GM23338 (cell line): ENCODE results near the gene YJEFN3. TPM values are rescaled to one million over a fixed set of nuclear protein-coding genes. Genes with fewer than 3 reads are reported as not detected.

Experiments
- ATAC-seq: fragments of 200-7000 bp; cut with Tn5 transposase; 3 replicates; pipeline ENCODE4 v1.9.1; 2020
- DNase-seq: peaks from one replicate; pipeline ENCODE4 v3.0.0-alpha.2; 2015; ENCODE audit warnings: low spot score
- H2AFZ ChIP-seq: fragments of 200-600 bp; sonication (generic); 2 replicates; pipeline ENCODE4 v1.8.0; 2016; ENCODE audit warnings: antibody characterized with exemption, mild to moderate bottlenecking, moderate library complexity
- H3F3A ChIP-seq: fragments of 200-600 bp; sonication (generic); replicated peaks from 2 replicates; pipeline ENCODE4 v1.8.0; 2017; ENCODE audit warnings: antibody characterized with exemption, mixed run types, low read depth
- H3K27ac ChIP-seq: fragments of 200-600 bp; sonication (generic); 2 replicates; pipeline ENCODE4 v1.6.1; 2016; ENCODE audit warnings: low read depth
- H3K27me3 ChIP-seq: fragments of 200-600 bp; sonication (generic); 2 replicates; pipeline ENCODE4 v1.8.0; 2016; ENCODE audit warnings: mild to moderate bottlenecking, mixed run types, moderate library complexity; ENCODE audit not compliant: insufficient read depth
- H3K36me3 ChIP-seq: fragments of 200-600 bp; sonication (generic); 2 replicates; pipeline ENCODE4 v1.8.0; 2016; ENCODE audit warnings: mild to moderate bottlenecking; ENCODE audit not compliant: insufficient read depth
- H3K4me1 ChIP-seq: fragments of 200-600 bp; sonication (generic); 2 replicates; pipeline ENCODE4 v1.8.0; 2016; ENCODE audit warnings: mild to moderate bottlenecking, moderate library complexity; ENCODE audit not compliant: insufficient read depth
- H3K4me2 ChIP-seq: fragments of 200-600 bp; sonication (generic); 2 replicates; pipeline ENCODE4 v1.7.1; 2017; ENCODE audit warnings: mixed run types
- H3K4me3 ChIP-seq: fragments of 200-600 bp; sonication (generic); 2 replicates; pipeline ENCODE4 v1.6.1; 2016; ENCODE audit warnings: mixed run types
- H3K79me2 ChIP-seq: fragments of 200-600 bp; sonication (generic); replicated peaks from 2 replicates; pipeline ENCODE4 v1.8.0; 2017; ENCODE audit warnings: mild to moderate bottlenecking; ENCODE audit not compliant: insufficient read depth
- H3K9me2 ChIP-seq: fragments of 200-600 bp; sonication (generic); 2 replicates; pipeline ENCODE4 v1.8.0; 2017; ENCODE audit not compliant: insufficient read depth
- H4K20me1 ChIP-seq: fragments of 200-600 bp; sonication (generic); replicated peaks from 2 replicates; pipeline ENCODE4 v1.8.0; 2017; ENCODE audit warnings: mild to moderate bottlenecking; ENCODE audit not compliant: insufficient read depth
- H3K27ac Mint-ChIP-seq: 2 replicates; pipeline ENCODE4 v1.8.0; 2020; ENCODE audit warnings: inconsistent platforms, mild to moderate bottlenecking, moderate library complexity, mixed read lengths
- H3K27me3 Mint-ChIP-seq: 3 replicates; pipeline ENCODE4 v1.8.0; 2022; ENCODE audit warnings: low read depth, mild to moderate bottlenecking, moderate library complexity, mixed read lengths, inconsistent platforms; ENCODE audit not compliant: insufficient read depth, poor library complexity
- H3K36me3 Mint-ChIP-seq: 3 replicates; pipeline ENCODE4 v1.8.0; 2021; ENCODE audit warnings: low read depth, mild to moderate bottlenecking, inconsistent platforms, moderate library complexity, mixed read lengths
- H3K4me1 Mint-ChIP-seq: 3 replicates; pipeline ENCODE4 v1.8.0; 2020; ENCODE audit warnings: mild to moderate bottlenecking, inconsistent platforms, mixed read lengths
- H3K4me3 Mint-ChIP-seq: 3 replicates; pipeline ENCODE4 v1.8.0; 2021; ENCODE audit warnings: moderate library complexity, mild to moderate bottlenecking, inconsistent platforms, mixed read lengths
- H3K9me3 Mint-ChIP-seq: 3 replicates; pipeline ENCODE4 v1.8.0; 2020; ENCODE audit warnings: moderate library complexity, mild to moderate bottlenecking, inconsistent platforms, mixed read lengths
- EZH2phosphoT487 ChIP-seq: fragments of 200-600 bp; sonication (generic); IDR thresholded peaks from one replicate; pipeline ENCODE4 v1.8.1; 2018; ENCODE audit warnings: antibody characterized with exemption; ENCODE audit not compliant: unreplicated experiment
- JUNB ChIP-seq: IDR thresholded peaks from one replicate; pipeline ENCODE4 v1.6.1; 2016; ENCODE audit warnings: antibody characterized with exemption; ENCODE audit not compliant: unreplicated experiment
- POLR2AphosphoS5 ChIP-seq: IDR thresholded peaks from 2 replicates; pipeline ENCODE4 v1.6.1; 2016; ENCODE audit warnings: antibody characterized with exemption, low read depth
- STAT1 ChIP-seq: IDR thresholded peaks from one replicate; pipeline ENCODE4 v1.6.1; 2016; ENCODE audit warnings: antibody characterized with exemption; ENCODE audit not compliant: unreplicated experiment
- ZNF331 ChIP-seq: fragments of 250-450 bp; sonication (Bioruptor Pico); IDR thresholded peaks from 2 replicates; pipeline ENCODE4 v1.5.0; 2020; ENCODE audit warnings: low read depth, mild to moderate bottlenecking, moderate library complexity
- polyA plus RNA-seq: library from polyadenylated mRNA; unstranded; fragments of >200 nt; fragmentation: Nextera tagmentation; extraction: Ambion mirVana; gene quantifications from 2 replicates; pipeline ENCODE4 v1.2.1, GENCODE V29; 2016
- total RNA-seq: library from RNA; depleted of rRNA; stranded (reverse); fragments of >200 nt; shearing (Covaris generic); gene quantifications from 2 replicates; pipeline ENCODE4 v1.2.3, GENCODE V29; 2014
- TF ChIP-seq, protein P1 (sequence below): fragments of 250-450 bp; sonication (Bioruptor Pico); IDR thresholded peaks from 2 replicates; pipeline ENCODE4 v1.5.0; 2020; ENCODE audit warnings: mild to moderate bottlenecking, moderate library complexity
- TF ChIP-seq, protein P2 (sequence below): IDR thresholded peaks from one replicate; pipeline ENCODE4 v1.6.1; 2018; ENCODE audit warnings: antibody characterized with exemption; ENCODE audit not compliant: unreplicated experiment
- TF ChIP-seq, protein P3 (sequence below), 2 experiments: fragments of 200-600 bp in 1 of 2; sonication (generic) in 1 of 2; conservative IDR thresholded peaks; 2 replicates each; pipeline versions ENCODE4 v1.5.1 to v1.6.1; 2016 to 2017; ENCODE audit warnings: antibody characterized with exemption in 2 of 2, low read depth in 2 of 2, mild to moderate bottlenecking in 2 of 2, moderate library complexity in 1 of 2
- TF ChIP-seq, protein P4 (sequence below): IDR thresholded peaks from 2 replicates; pipeline ENCODE4 v1.6.1; 2016; ENCODE audit warnings: antibody characterized with exemption

YJEFN3 gene
- total and polyA plus RNA-seq, 2 experiments from 2014 or later = 3.5 to 6.5 TPM

DNA sequence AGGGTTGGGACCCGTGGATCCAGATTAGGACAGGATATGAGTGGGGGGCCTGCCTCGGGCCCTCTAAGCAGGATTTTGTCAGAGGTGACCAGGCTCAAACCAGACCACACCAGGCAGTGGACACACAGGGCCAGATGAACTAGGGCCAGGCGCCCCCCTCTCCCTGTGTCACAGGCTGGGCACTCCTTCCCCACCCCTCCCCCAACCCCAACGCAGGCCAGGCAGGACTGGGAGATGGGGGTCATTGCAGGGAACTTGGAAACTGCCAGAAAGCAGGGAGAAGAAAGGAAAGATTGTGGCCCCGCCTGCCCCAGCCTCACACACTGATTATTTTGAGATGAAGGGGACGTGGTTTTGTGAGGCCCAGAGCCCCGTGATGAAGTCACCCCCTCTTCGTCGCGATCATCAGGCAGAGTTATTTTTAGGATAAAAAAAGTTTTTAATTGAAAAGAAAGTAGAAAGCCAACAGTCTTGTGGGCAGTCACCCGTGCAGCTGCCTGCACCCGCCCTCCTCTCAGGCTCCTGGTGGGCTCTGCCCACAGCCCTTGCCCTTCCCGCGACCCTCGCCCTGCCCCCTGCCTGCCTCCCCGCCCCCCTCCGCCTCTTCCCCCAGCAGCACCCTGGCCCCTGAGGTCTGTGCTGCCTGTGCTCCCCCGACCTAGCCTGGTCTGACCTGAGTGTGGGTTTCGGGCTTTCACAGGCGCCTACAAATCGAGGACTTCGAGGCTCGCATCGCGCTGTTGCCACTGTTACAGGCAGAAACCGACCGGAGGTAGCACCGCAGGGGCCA, 1.9 kb upstream of the YJEFN3 start (continued):
- TF ChIP-seq, protein P1, sequence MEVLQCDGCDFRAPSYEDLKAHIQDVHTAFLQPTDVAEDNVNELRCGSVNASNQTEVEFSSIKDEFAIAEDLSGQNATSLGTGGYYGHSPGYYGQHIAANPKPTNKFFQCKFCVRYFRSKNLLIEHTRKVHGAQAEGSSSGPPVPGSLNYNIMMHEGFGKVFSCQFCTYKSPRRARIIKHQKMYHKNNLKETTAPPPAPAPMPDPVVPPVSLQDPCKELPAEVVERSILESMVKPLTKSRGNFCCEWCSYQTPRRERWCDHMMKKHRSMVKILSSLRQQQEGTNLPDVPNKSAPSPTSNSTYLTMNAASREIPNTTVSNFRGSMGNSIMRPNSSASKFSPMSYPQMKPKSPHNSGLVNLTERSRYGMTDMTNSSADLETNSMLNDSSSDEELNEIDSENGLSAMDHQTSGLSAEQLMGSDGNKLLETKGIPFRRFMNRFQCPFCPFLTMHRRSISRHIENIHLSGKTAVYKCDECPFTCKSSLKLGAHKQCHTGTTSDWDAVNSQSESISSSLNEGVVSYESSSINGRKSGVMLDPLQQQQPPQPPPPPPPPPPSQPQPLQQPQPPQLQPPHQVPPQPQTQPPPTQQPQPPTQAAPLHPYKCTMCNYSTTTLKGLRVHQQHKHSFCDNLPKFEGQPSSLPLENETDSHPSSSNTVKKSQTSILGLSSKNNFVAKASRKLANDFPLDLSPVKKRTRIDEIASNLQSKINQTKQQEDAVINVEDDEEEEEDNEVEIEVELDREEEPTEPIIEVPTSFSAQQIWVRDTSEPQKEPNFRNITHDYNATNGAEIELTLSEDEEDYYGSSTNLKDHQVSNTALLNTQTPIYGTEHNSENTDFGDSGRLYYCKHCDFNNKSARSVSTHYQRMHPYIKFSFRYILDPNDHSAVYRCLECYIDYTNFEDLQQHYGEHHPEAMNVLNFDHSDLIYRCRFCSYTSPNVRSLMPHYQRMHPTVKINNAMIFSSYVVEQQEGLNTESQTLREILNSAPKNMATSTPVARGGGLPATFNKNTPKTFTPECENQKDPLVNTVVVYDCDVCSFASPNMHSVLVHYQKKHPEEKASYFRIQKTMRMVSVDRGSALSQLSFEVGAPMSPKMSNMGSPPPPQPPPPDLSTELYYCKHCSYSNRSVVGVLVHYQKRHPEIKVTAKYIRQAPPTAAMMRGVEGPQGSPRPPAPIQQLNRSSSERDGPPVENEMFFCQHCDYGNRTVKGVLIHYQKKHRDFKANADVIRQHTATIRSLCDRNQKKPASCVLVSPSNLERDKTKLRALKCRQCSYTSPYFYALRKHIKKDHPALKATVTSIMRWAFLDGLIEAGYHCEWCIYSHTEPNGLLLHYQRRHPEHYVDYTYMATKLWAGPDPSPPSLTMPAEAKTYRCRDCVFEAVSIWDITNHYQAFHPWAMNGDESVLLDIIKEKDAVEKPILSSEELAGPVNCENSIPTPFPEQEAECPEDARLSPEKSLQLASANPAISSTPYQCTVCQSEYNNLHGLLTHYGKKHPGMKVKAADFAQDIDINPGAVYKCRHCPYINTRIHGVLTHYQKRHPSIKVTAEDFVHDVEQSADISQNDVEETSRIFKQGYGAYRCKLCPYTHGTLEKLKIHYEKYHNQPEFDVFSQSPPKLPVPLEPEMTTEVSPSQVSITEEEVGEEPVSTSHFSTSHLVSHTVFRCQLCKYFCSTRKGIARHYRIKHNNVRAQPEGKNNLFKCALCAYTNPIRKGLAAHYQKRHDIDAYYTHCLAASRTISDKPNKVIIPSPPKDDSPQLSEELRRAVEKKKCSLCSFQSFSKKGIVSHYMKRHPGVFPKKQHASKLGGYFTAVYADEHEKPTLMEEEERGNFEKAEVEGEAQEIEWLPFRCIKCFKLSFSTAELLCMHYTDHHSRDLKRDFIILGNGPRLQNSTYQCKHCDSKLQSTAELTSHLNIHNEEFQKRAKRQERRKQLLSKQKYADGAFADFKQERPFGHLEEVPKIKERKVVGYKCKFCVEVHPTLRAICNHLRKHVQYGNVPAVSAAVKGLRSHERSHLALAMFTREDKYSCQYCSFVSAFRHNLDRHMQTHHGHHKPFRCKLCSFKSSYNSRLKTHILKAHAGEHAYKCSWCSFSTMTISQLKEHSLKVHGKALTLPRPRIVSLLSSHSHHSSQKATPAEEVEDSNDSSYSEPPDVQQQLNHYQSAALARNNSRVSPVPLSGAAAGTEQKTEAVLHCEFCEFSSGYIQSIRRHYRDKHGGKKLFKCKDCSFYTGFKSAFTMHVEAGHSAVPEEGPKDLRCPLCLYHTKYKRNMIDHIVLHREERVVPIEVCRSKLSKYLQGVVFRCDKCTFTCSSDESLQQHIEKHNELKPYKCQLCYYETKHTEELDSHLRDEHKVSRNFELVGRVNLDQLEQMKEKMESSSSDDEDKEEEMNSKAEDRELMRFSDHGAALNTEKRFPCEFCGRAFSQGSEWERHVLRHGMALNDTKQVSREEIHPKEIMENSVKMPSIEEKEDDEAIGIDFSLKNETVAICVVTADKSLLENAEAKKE (CRISPR knock-in tag) = no peak
- TF ChIP-seq, protein P2, sequence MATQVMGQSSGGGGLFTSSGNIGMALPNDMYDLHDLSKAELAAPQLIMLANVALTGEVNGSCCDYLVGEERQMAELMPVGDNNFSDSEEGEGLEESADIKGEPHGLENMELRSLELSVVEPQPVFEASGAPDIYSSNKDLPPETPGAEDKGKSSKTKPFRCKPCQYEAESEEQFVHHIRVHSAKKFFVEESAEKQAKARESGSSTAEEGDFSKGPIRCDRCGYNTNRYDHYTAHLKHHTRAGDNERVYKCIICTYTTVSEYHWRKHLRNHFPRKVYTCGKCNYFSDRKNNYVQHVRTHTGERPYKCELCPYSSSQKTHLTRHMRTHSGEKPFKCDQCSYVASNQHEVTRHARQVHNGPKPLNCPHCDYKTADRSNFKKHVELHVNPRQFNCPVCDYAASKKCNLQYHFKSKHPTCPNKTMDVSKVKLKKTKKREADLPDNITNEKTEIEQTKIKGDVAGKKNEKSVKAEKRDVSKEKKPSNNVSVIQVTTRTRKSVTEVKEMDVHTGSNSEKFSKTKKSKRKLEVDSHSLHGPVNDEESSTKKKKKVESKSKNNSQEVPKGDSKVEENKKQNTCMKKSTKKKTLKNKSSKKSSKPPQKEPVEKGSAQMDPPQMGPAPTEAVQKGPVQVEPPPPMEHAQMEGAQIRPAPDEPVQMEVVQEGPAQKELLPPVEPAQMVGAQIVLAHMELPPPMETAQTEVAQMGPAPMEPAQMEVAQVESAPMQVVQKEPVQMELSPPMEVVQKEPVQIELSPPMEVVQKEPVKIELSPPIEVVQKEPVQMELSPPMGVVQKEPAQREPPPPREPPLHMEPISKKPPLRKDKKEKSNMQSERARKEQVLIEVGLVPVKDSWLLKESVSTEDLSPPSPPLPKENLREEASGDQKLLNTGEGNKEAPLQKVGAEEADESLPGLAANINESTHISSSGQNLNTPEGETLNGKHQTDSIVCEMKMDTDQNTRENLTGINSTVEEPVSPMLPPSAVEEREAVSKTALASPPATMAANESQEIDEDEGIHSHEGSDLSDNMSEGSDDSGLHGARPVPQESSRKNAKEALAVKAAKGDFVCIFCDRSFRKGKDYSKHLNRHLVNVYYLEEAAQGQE = no peak
- no peak for TF ChIP-seq STAT1
- TF ChIP-seq POLR2AphosphoS5 = no peak

DNA sequence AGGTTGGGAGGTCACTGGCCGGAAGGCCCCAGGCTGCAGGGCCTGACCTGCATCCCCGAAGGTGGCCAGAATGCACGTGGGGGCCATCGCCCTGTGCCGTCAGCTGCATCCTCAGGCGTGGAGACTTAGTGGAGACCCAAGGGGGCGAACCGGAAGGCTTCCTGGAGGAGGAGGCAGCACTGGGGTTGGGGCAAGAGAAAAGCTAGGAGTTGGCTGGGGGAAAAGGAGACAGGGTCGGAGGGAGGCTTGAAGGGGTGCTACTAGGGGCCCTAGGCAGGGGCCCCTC, 1.4 kb upstream of the YJEFN3 start:
- H3K27ac ChIP-seq = no peak overlapping the region; the same call in 1 of the 2 replicates
- peaks cover 36% of the 10 kb centered on the region for H3K4me1 Mint-ChIP-seq
- peaks cover 31% of the 10 kb centered on the region for H3K79me2 ChIP-seq
- H3K27ac Mint-ChIP-seq = no peak overlapping the region
- TF ChIP-seq, protein P3, sequence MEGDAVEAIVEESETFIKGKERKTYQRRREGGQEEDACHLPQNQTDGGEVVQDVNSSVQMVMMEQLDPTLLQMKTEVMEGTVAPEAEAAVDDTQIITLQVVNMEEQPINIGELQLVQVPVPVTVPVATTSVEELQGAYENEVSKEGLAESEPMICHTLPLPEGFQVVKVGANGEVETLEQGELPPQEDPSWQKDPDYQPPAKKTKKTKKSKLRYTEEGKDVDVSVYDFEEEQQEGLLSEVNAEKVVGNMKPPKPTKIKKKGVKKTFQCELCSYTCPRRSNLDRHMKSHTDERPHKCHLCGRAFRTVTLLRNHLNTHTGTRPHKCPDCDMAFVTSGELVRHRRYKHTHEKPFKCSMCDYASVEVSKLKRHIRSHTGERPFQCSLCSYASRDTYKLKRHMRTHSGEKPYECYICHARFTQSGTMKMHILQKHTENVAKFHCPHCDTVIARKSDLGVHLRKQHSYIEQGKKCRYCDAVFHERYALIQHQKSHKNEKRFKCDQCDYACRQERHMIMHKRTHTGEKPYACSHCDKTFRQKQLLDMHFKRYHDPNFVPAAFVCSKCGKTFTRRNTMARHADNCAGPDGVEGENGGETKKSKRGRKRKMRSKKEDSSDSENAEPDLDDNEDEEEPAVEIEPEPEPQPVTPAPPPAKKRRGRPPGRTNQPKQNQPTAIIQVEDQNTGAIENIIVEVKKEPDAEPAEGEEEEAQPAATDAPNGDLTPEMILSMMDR (conservative IDR thresholded peaks at IDR 0.05; ENCODE audit: low read depth in 2 of 2) = no peak
- TF ChIP-seq, protein P4, sequence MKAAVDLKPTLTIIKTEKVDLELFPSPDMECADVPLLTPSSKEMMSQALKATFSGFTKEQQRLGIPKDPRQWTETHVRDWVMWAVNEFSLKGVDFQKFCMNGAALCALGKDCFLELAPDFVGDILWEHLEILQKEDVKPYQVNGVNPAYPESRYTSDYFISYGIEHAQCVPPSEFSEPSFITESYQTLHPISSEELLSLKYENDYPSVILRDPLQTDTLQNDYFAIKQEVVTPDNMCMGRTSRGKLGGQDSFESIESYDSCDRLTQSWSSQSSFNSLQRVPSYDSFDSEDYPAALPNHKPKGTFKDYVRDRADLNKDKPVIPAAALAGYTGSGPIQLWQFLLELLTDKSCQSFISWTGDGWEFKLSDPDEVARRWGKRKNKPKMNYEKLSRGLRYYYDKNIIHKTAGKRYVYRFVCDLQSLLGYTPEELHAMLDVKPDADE = no peak
- no peak for TF ChIP-seq JUNB
- TF ChIP-seq ZNF331 (CRISPR knock-in tag) = no peak
- TF ChIP-seq EZH2phosphoT487 = no peak
- peaks cover 30% of the 10 kb centered on the region for H4K20me1 ChIP-seq
- H3F3A ChIP-seq = peaks cover 22% of the 10 kb centered on the region
- H3K4me3 ChIP-seq = no peak overlapping the region
- ATAC-seq = no peak
- no peak for DNase-seq
- peaks cover 41% of the 10 kb centered on the region for H3K36me3 Mint-ChIP-seq
- peaks cover 6% of the 10 kb centered on the region; the same call in 1 of the 2 replicates for H3K36me3 ChIP-seq
- no peaks in the 10 kb centered on the region for H3K27me3 ChIP-seq
- H3K4me3 Mint-ChIP-seq = no peak overlapping the region
- no peaks in the 10 kb centered on the region for H3K9me3 Mint-ChIP-seq
- H3K9me2 ChIP-seq = no peaks in the 10 kb centered on the region
- no peak overlapping the region for H3K4me2 ChIP-seq
- H3K4me1 ChIP-seq = peaks cover 6% of the 10 kb centered on the region; the same call in 1 of the 2 replicates
- peaks cover 5% of the 10 kb centered on the region for H3K27me3 Mint-ChIP-seq
- no peak overlapping the region for H2AFZ ChIP-seq
